Large intestine (tissue), 3 donors: Measurements from ENCODE around the gene NTF3. TPM values are rescaled to one million over a fixed set of nuclear protein-coding genes. Genes with fewer than 3 reads are reported as not detected.

Source experiments
- DNase-seq, 2 donors: peaks; one replicate each; pipeline versions ENCODE4 v3.0.0 to v3.0.0-alpha.2; 2013
- H3K27ac ChIP-seq: one replicate; pipeline ENCODE4 v1.5.1; 2013; ENCODE audit warnings: low read length
- H3K27me3 ChIP-seq: 2 replicates; pipeline ENCODE4 v1.6.1; 2013; ENCODE audit warnings: low read length; ENCODE audit not compliant: control insufficient read depth, insufficient read depth
- H3K36me3 ChIP-seq: 2 replicates; pipeline ENCODE4 v1.6.1; 2013; ENCODE audit warnings: low read length; ENCODE audit not compliant: control insufficient read depth, insufficient read depth
- H3K4me1 ChIP-seq: one replicate; pipeline ENCODE4 v1.6.1; 2013; ENCODE audit warnings: low read length; ENCODE audit not compliant: control insufficient read depth, insufficient read depth
- H3K4me3 ChIP-seq: one replicate; pipeline ENCODE4 v1.5.1; 2013; ENCODE audit warnings: low read length
- H3K9me3 ChIP-seq: one replicate; pipeline ENCODE4 v1.6.1; 2013; ENCODE audit warnings: mild to moderate bottlenecking, low read depth, low read length, moderate library complexity; ENCODE audit not compliant: control insufficient read depth
- WGBS: methylation state at CpG from one replicate; pipeline ENCODE4 v1.1.5; 2013; ENCODE audit warnings: low lambda C conversion rate; ENCODE audit not compliant: insufficient coverage; 5-methylcytosine and 5-hydroxymethylcytosine counted together
- polyA plus RNA-seq: library from polyadenylated mRNA; unstranded; fragments of 120-200 nt; gene quantifications from one replicate; pipeline ENCODE4 v1.2.1, GENCODE V29; 2013

Gene NTF3
- polyA plus RNA-seq, 1 donor = 2.1 TPM

DNA sequence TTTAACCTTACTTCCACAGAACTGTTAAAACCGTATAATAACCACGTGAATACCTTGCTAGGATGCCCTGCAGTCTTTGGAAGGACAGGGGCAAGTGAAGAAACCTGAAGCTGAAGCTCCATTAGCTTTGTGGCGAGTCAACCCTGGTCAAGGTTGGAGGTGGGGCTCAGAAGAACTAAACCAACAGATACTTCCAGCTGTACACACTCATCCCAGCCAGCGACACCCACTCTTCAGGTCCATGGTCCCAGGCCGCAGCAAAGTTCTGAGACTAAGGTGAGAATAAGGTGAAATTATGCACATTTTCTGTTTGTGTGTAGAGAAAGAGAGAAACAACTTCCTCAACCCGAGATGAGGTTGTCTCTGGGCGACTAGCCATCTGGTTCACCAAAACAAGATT, 77.6 kb downstream of the NTF3 start:
- H3K36me3 ChIP-seq = no peaks in the 10 kb centered on the region
- H3K4me1 ChIP-seq = peaks cover under 1% of the 10 kb centered on the region
- H3K27me3 ChIP-seq = peaks cover 5% of the 10 kb centered on the region
- no peaks in the 10 kb centered on the region for H3K9me3 ChIP-seq
- no peak overlapping the region for H3K4me3 ChIP-seq
- 100% methylated on average over 2 of the region's 7 CpGs for WGBS
- DNase-seq = no peak
- no peak overlapping the region for H3K27ac ChIP-seq

DNA sequence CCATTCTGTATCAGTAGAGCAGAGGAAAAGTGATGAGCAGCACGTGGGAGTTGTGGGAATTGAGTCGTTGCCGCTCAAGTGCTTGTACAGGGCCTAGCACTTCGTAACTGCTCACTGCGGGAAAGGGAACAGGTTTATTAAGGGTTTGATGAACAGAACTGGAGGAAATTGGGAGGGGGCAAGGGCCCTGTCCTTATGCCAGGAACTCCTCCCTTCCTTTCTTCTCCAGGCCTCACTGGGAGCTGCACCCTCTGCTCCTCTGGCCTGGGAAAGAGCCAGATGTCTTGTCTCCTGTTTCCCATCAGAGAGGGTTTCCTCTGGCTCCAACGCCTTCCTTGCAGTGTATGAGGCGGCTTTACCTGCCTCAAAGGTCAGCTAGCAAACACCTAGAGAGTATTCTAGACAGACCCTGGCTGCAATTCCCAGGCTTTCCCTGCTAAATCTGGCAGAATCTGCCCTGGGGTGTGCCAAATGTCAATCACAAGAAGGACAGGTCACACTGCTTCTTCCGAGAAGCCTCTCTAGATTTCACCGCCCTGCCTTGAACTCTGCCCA, 78.4 kb downstream of the NTF3 start:
- Histone ChIP-seq H3K4me3 (no peak overlapping the region), H3K36me3 (no peaks in the 10 kb centered on the region), H3K4me1 (no peaks in the 10 kb centered on the region), H3K27me3 (peaks cover 5% of the 10 kb centered on the region), H3K27ac (no peak overlapping the region), H3K9me3 (no peaks in the 10 kb centered on the region)
- DNase-seq = no peak
- 100% methylated on average over 2 of the region's 9 CpGs for WGBS

DNA sequence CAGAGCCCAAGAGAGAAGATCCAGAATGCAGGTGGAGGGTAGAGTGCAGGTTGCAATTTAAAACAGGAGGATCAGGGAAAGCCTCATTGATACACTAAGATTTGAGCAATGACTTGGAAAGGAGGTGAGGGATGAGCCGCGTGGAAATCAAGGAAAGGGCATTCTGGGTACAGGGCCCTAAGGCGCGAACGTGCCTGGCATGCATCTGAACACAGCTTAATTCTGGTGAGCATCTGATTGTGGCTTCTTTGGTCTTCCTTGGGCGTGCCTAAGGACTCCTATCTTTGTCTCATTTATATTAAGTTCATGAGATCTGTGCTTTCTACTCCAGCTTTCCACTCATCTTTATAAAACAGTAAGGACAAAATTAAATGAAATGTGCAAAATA, 79.3 kb downstream of the NTF3 start:
- no peak for DNase-seq
- H3K9me3 ChIP-seq = no peaks in the 10 kb centered on the region
- H3K27me3 ChIP-seq = peaks cover 5% of the 10 kb centered on the region
- no peak overlapping the region for H3K4me3 ChIP-seq
- H3K36me3 ChIP-seq = no peaks in the 10 kb centered on the region
- H3K4me1 ChIP-seq = no peaks in the 10 kb centered on the region
- no peak overlapping the region for H3K27ac ChIP-seq
- no CpG with 5 or more reads among the region's 6 CpGs for WGBS

DNA sequence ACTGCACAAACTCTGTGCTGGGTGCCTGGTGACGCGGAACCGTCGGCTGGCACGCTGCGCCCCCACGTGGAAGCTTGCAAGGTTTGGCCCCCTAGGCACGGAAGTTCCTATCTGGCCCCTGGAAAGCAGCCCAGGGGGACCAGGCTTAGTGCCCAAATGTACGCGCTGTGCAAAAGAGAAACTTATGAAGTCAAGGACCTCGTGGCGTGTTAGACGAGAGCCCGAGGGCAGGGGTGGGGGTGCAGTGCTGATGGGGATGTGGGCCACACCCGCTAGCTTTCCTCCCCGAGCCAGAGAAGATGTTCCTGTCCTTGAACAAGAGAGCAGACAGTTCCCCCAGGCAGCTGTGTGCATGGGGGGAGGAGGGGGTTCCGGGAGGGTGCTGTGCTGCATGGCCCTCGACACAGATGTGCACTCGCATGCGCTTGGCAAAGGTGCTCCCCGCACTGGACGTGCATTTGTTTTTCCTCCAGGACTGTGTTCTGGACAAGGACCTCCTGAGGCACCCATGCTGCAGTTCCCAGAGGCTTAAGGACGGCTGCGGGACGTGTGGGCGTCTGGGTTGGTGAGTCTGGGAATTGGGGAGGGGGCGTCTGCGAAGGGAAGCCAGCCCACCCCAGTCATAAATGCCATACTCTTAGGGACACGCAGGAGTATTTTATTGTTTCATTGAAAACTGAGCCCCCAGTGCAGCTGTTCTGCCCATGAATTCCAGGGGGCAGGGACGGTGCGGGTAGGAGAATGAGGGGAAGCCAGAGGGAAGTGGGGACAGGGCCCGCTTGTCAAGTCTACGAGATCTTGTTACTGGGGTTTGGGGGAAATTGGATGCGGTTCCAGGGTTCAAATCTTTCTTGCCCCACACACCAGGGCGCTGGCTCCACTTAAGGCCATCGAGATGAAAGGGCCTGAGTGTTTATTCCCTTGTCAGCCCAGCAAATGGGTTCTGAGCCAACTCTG, 80.0 kb downstream of the NTF3 start:
- H3K4me1 ChIP-seq = no peaks in the 10 kb centered on the region
- DNase-seq = peak in 1 of 2 donors; percentile 17
- H3K27ac ChIP-seq = no peak overlapping the region
- no peaks in the 10 kb centered on the region for H3K36me3 ChIP-seq
- H3K9me3 ChIP-seq = no peaks in the 10 kb centered on the region
- 35% methylated on average over 4 of the region's 36 CpGs for WGBS
- H3K27me3 ChIP-seq = peaks cover 5% of the 10 kb centered on the region
- H3K4me3 ChIP-seq = no peak overlapping the region

DNA sequence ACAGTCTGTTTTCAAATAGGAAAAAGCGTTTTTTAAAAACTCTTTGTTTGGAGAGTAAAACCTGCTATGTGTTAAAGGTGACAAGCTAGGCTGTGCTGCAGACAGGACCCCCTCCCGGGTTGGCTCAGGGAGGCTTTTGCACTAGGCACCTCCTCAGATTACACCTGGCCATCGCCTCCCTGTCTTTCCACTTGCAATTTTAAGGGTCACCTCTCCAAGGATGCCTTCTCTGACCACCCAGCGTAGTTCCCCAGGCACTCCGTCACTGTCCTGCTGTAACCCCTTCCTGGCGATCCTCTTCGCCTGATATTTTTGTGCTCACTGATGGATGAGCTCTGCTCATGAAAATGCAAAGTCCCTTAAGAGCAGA, 80.7 kb downstream of the NTF3 start:
- WGBS = no CpG with 5 or more reads among the region's 7 CpGs

DNA sequence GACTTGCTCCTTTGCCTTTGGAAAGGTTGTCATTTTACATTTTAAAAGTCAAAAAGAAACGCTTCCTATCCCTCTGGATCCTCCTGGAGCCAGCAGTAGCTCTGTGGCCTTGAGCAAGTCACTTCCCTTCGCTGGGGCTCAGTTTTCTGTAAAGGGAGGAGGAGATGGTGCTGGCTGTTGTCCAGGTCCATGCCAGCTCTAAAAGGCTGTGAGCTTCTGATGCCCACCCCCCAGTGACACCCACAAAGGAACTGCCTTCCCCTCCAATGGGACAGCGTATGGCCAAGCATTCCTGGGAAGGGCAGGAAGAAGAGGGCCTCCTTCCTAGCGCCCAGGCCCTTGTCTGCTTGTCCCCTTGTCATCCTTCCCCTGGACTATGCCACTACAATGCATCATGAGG, 81.5 kb downstream of the NTF3 start:
- peaks cover 5% of the 10 kb centered on the region for H3K27me3 ChIP-seq
- DNase-seq = no peak
- H3K9me3 ChIP-seq = no peaks in the 10 kb centered on the region
- H3K36me3 ChIP-seq = no peaks in the 10 kb centered on the region
- 100% methylated on average over 1 of the region's 4 CpGs for WGBS
- H3K4me3 ChIP-seq = no peak overlapping the region
- no peak overlapping the region for H3K27ac ChIP-seq
- no peaks in the 10 kb centered on the region for H3K4me1 ChIP-seq

More for the DNA sequence above, 80.7 kb downstream of the NTF3 start:
- peaks cover 5% of the 10 kb centered on the region for H3K27me3 ChIP-seq
- H3K36me3 ChIP-seq = no peaks in the 10 kb centered on the region
- no peaks in the 10 kb centered on the region for H3K9me3 ChIP-seq
- no peak overlapping the region for H3K4me3 ChIP-seq
- DNase-seq = no peak
- no peaks in the 10 kb centered on the region for H3K4me1 ChIP-seq
- no peak overlapping the region for H3K27ac ChIP-seq

DNA sequence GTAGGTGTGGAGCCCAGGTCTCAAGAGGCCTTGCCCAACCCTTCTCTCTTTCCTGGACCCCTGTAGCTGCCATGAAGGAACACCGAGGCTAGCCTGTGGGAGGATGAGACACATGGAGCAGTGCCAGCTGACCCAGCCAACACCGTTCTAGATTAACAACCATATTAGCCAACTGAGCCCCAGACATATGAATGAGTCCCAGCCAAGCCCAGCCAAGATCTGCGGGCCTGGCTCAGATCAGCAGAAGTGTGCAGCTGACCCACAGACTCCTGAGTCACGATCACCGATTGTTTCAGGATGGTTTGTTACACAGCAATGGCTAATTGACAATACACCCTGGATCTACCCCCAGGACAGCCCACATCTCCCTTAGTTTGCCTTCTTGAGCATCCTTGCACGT, 82.1 kb downstream of the NTF3 start:
- H3K27ac ChIP-seq = no peak overlapping the region
- DNase-seq = no peak
- H3K4me3 ChIP-seq = no peak overlapping the region
- H3K27me3 ChIP-seq = peaks cover 5% of the 10 kb centered on the region
- WGBS = 100% methylated on average over 1 of the region's 6 CpGs
- no peaks in the 10 kb centered on the region for H3K4me1 ChIP-seq
- no peaks in the 10 kb centered on the region for H3K36me3 ChIP-seq
- no peaks in the 10 kb centered on the region for H3K9me3 ChIP-seq

DNA sequence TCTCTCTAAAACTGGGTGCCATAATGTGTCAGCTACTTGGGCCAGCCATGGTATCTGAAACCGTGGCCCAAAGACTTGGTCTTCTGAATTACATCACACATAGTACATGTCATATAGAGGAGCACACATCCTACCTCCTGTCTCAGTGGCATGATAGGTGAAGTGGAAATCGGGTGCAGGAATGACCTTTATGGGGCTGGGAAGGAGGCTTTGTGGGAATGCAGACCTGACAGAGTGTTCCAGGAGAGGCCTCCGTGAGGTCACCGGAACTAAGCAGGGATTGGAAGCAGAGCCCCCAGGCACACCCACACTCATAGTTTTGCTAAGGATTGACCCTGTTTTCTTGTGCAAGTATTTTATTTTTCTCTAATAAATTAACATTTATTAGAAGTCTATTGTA, 82.6 kb downstream of the NTF3 start:
- Histone ChIP-seq H3K27me3 (peaks cover 5% of the 10 kb centered on the region), H3K4me3 (no peak overlapping the region), H3K36me3 (no peaks in the 10 kb centered on the region), H3K27ac (no peak overlapping the region), H3K4me1 (no peaks in the 10 kb centered on the region), H3K9me3 (no peaks in the 10 kb centered on the region)
- WGBS = no CpG with 5 or more reads among the region's 4 CpGs
- no peak for DNase-seq

DNA sequence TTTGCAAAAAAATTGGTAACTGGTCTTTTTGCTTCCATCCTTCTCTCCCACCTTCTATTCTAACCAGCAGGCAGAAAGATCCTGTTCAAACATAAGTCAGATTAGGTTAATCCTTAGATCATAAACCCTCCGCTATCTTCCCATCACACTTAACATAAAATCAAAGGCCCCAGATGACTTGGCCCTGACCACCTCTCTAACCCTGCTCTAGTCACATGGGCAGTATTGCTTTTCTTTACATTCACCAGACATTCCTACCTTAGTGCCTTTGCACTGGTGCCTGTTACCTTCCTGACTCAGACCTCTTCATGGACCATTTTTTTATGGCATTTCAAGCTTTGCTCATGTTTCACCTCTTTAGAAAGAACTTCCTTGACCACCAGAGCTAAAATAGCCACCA, 83.5 kb downstream of the NTF3 start:
- H3K9me3 ChIP-seq = no peaks in the 10 kb centered on the region
- WGBS = no CpG with 5 or more reads among the region's 1 CpG
- H3K27ac ChIP-seq = no peak overlapping the region
- DNase-seq = no peak
- no peaks in the 10 kb centered on the region for H3K4me1 ChIP-seq
- H3K4me3 ChIP-seq = no peak overlapping the region
- no peaks in the 10 kb centered on the region for H3K36me3 ChIP-seq
- H3K27me3 ChIP-seq = peaks cover 5% of the 10 kb centered on the region

DNA sequence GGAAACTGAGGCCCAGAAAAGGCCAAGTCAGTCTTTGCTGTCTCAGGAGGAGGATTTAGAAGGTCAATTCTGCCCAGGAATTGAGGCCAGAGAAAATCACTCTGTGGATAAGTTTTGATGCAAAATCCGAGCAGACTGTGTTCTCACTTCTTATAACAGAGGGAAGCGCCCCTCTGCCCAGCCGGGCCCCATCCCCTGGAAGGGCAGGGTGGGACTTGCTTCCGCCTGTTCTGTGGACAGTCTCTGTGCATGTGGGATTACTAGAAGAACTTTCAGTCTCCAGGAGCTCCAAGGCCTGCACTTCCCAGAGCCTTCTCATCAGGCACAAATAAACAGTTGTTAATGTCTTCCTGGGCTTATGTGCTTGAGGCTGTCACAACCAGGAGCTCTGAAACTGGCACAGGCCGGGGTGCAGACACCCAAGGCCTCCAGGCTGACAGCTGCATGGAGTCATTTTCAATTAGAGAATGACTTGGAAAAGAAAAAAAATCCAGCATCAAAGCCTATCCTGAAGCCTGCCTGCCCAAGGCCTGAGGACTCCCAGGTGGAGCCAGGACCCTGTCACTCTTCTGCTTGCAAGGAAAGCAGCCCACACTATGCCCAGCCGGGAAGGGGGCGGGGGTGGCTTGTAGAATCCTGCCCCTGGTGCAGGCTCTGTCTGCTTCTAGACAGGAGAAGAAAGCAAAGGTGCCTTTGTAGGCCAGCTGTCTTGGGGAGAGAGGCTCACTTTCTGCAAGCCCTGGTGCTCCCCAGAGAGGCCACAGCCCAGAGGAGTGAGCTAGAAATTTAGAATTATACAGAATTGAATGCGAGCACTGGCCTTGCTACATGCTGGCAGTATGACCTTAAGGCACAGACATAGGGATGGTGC, 84.7 kb downstream of the NTF3 start:
- Histone ChIP-seq H3K27ac (no peak overlapping the region), H3K4me3 (no peak overlapping the region), H3K4me1 (no peaks in the 10 kb centered on the region), H3K36me3 (no peaks in the 10 kb centered on the region), H3K27me3 (peaks cover 4% of the 10 kb centered on the region), H3K9me3 (no peaks in the 10 kb centered on the region)
- DNase-seq = no peak
- WGBS = no CpG with 5 or more reads among the region's 8 CpGs
